Breast epithelium (tissue), 4 donors: Measurements from ENCODE around the gene DENND1C. TPM values are rescaled to one million over a fixed set of nuclear protein-coding genes. Genes with fewer than 3 reads are reported as not detected.
A peak's percentile ranks its signal among the peaks of the same experiment; 100 is the strongest.

Experiments used
- DNase-seq, 2 donors: peaks; one replicate each; pipeline ENCODE4 v3.0.0-alpha.2; 2019; ENCODE audit warnings: low spot score in 2 of 2
- H3K27ac ChIP-seq, 2 donors: fragments of 200-600 bp; sonication (generic) in 1 of 2; one replicate each; pipeline ENCODE4 v1.5.1; 2016 to 2019; ENCODE audit warnings: mild to moderate bottlenecking in 1 of 2
- H3K27me3 ChIP-seq, 2 donors: fragments of 200-600 bp; sonication (generic) in 1 of 2; one replicate each; pipeline versions ENCODE4 v1.5.1 to v1.6.0; 2017 to 2019; ENCODE audit warnings: control low read depth in 1 of 2, mild to moderate bottlenecking in 1 of 2
- H3K36me3 ChIP-seq: fragments of 200-600 bp; one replicate; pipeline ENCODE4 v1.5.1; 2019
- H3K4me1 ChIP-seq, 2 donors: fragments of 200-600 bp; sonication (generic); one replicate each; pipeline ENCODE4 v1.5.1; 2016 to 2019; ENCODE audit warnings: control low read depth in 1 of 2
- H3K4me3 ChIP-seq, 3 donors: fragments of 200-600 bp; sonication (generic); 1 replicate in 2 of 3; 2 replicates in 1 of 3; pipeline ENCODE4 v1.5.1; 2016 to 2019; ENCODE audit warnings: mild to moderate bottlenecking in 3 of 3, moderate library complexity in 2 of 3
- H3K9me3 ChIP-seq, 2 donors: fragments of 200-600 bp; sonication (generic) in 1 of 2; one replicate each; pipeline ENCODE4 v1.5.1; 2016 to 2019; ENCODE audit warnings: control low read depth in 1 of 2
- CTCF ChIP-seq, 3 donors: fragments of 450-650 bp; IDR thresholded peaks; one replicate each; pipeline ENCODE4 v1.5.1; 2016 to 2017; ENCODE audit warnings: antibody characterized with exemption in 3 of 3, mild to moderate bottlenecking in 3 of 3, moderate library complexity in 3 of 3
- POLR2A ChIP-seq: fragments of 450-650 bp; IDR thresholded peaks from one replicate; pipeline ENCODE4 v1.6.1; 2016; ENCODE audit warnings: antibody characterized with exemption, mild to moderate bottlenecking, moderate library complexity
- POLR2AphosphoS5 ChIP-seq, 3 donors: sonication (generic); formaldehyde crosslinking; IDR thresholded peaks; one replicate each; pipeline ENCODE4 v1.6.1; 2017; ENCODE audit warnings: antibody characterized with exemption in 3 of 3
- intact Hi-C: fragments of 100-400 bp; cut with DNase I; formaldehyde crosslinking; loops from one replicate; pipeline ENCODE4 v1.15.1; 2023; ENCODE audit warnings: low total_unique reads
- total RNA-seq, 3 donors: library from RNA; depleted of rRNA; stranded (reverse); fragments of >200 nt; gene quantifications; one replicate each; pipeline ENCODE4 v1.1.0, GENCODE V29; 2016

DENND1C gene
- total RNA-seq, 3 donors from 2014 or later: 1.3 to 3.2 (median 2.5) TPM

- no peak overlapping the region for H3K4me3 ChIP-seq
- H3K4me1 ChIP-seq: no peaks in the 10 kb centered on the region
- no peak for DNase-seq
- H3K9me3 ChIP-seq: no peaks in the 10 kb centered on the region
- intact Hi-C loops: no loop called here
- H3K27ac ChIP-seq: no peak overlapping the region
- H3K27me3 ChIP-seq: no peaks in the 10 kb centered on the region
- TF ChIP-seq POLR2AphosphoS5 (IDR thresholded peaks at IDR 0.05): no peak
- no peak for TF ChIP-seq CTCF (IDR thresholded peaks at IDR 0.05)
- TF ChIP-seq POLR2A: no peak
- no peaks in the 10 kb centered on the region for H3K36me3 ChIP-seq
Measured at GRCh38 chr19:6518145-6518911, 36.7 kb upstream of the DENND1C start.

DNA sequence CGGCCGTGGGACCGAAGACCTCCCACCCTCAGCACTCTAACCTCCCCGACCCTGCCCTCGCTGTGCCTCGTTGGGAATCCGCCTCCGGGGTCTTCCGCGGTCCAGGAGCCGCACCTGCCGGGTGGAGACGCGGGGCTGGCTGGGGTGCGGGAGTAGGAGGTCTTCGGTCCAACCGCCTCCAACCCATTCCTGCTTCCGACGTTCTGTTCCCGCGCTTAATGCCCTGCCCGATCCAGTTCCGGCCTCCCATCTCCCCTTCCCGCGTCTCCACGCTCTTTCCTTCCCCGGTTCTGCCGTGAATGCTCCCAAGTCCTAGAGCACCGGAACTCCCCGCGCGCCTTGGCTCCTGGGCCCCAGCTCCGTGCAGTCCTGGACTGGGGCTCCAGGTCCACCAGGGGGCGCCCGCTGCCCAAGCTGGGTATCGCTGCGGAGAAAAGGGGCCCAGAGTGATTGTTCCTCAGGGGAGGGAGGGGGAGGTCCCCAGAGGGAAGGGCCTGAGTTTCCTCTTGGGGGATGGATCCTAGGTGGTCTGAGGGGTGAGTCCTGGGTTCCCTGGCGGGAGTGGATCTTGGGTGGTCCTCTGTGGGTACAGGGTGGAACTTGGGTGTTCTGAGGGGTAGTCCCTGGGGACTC is 35.2 kb upstream of the DENND1C start:
- H3K4me1 ChIP-seq: no peaks in the 10 kb centered on the region
- peak; percentile 68 to 86 for DNase-seq
- H3K9me3 ChIP-seq: no peaks in the 10 kb centered on the region
- no peaks in the 10 kb centered on the region for H3K36me3 ChIP-seq
- TF ChIP-seq CTCF (IDR thresholded peaks at IDR 0.05) (peak; percentile 87 to 96 (median 91)), POLR2A (no peak), POLR2AphosphoS5 (IDR thresholded peaks at IDR 0.05) (peak in 2 of 3 donors; percentile 15 to 22)
- peak overlapping the region; percentile 60 to 75 for H3K27ac ChIP-seq
- intact Hi-C loops: no loop called here
- H3K4me3 ChIP-seq: peak overlapping the region; percentile 52 to 87 (median 71)
- H3K27me3 ChIP-seq: no peaks in the 10 kb centered on the region

GRCh38 chr19:6516018-6516658 is 34.6 kb upstream of the DENND1C start:
- no peaks in the 10 kb centered on the region for H3K36me3 ChIP-seq
- no peaks in the 10 kb centered on the region for H3K9me3 ChIP-seq
- intact Hi-C loops: no loop called here
- H3K4me1 ChIP-seq: no peaks in the 10 kb centered on the region
- peak overlapping the region; percentile 60 to 75 for H3K27ac ChIP-seq
- H3K4me3 ChIP-seq: peak overlapping the region; percentile 52 to 87 (median 71)
- H3K27me3 ChIP-seq: no peaks in the 10 kb centered on the region
- peak; percentile 73 to 78 for DNase-seq
- TF ChIP-seq CTCF (IDR thresholded peaks at IDR 0.05): no peak
- TF ChIP-seq POLR2AphosphoS5 (IDR thresholded peaks at IDR 0.05): no peak
- no peak for TF ChIP-seq POLR2A

DNA sequence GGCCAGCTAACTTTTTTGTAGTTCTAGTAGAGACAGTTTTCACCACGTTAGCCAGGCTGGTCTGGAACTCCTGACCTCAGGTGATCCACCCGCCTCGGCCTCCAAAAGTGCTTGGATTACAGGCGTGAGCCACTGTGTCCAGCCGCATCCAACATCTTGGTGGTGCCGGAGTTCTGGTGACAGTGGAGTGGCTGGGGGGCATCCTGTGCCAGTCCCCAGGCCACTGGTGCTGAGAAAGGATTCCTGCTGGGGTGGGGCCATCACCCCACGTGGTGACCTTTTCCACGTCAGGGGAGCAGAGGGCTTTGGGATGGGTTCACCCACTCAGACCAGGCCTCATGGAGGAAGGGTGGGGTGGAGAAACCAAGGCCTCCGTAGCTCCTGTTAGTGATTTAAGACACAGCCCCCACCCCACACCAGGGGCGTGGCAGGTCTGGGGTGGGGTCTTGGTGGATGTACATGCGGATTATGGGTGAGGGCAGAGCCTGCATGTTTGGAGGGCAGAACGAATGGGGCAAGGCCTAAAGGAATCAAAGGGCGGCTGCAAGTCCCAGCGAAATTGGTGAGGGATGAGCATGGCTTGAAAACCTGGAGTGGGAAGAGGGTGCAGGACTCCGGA is 33.4 kb upstream of the DENND1C start:
- H3K27me3 ChIP-seq: no peaks in the 10 kb centered on the region
- DNase-seq: no peak
- H3K4me1 ChIP-seq: no peaks in the 10 kb centered on the region
- H3K27ac ChIP-seq: no peak overlapping the region
- TF ChIP-seq CTCF (IDR thresholded peaks at IDR 0.05) (no peak), POLR2A (no peak), POLR2AphosphoS5 (IDR thresholded peaks at IDR 0.05) (no peak)
- no peak overlapping the region for H3K4me3 ChIP-seq
- H3K9me3 ChIP-seq: no peaks in the 10 kb centered on the region
- intact Hi-C loops: no loop called here
- no peaks in the 10 kb centered on the region for H3K36me3 ChIP-seq
